HepG2 (cell line): ENCODE results near the gene ZNHIT1. TPM values are rescaled to one million over a fixed set of nuclear protein-coding genes. Genes with fewer than 3 reads are reported as not detected.

Experiments
- ATAC-seq: fragments of 200-7000 bp; cut with Tn5 transposase; 3 replicates; pipeline ENCODE4 v1.9.1; 2020; ENCODE audit warnings: mild to moderate bottlenecking, moderate library complexity
- BruUV-seq: library from RNA; stranded (reverse); fragments of 400-500 nt; replicated peaks from 2 replicates; lab custom pipeline; 2021; lab: Mats Ljungman, UMichigan
- CTCF ChIA-PET: fragments of 300-600 bp; formaldehyde crosslinking; extraction: SDS; loops from one replicate; lab custom pipeline; 2021; ENCODE audit warnings: low total read pairs, inconsistent platforms, low intra/inter-chr PET ratio; lab: Yijun Ruan, JAX
- POLR2A ChIA-PET: fragments of 350-600 bp; sonication (Branson Sonifier 250); formaldehyde crosslinking; loops from one replicate; lab custom pipeline; 2020; ENCODE audit warnings: antibody characterized with exemption, inconsistent platforms; lab: Yijun Ruan, JAX
- DNase-seq: peaks from one replicate; pipeline ENCODE4 v3.0.0-alpha.2; 2015; ENCODE audit warnings: low spot score
- FAIRE-seq: peaks from 3 replicates; lab custom pipeline; 2011; peaks lifted over from hg19 to GRCh38; lab: Jason Lieb, UNC
- H2AFZ ChIP-seq: one replicate; pipeline ENCODE4 v1.6.1; 2011; ENCODE audit warnings: low read length, inconsistent platforms
- H3K27ac ChIP-seq: fragments of 300-600 bp; 3 replicates; pipeline ENCODE4 v1.8.0; 2011; ENCODE audit warnings: mixed run types, mild to moderate bottlenecking, mixed read lengths, low read length, inconsistent platforms; ENCODE audit not compliant: insufficient read depth; ENCODE audit errors: extremely low read length
- H3K27me3 ChIP-seq, 2 experiments: fragments of 200-600 bp in 1 of 2; 2 replicates in 1 of 2; 3 replicates in 1 of 2; pipeline versions ENCODE4 v1.6.0 to v1.8.0; 2011; ENCODE audit warnings: low read length in 2 of 2, mild to moderate bottlenecking in 2 of 2, moderate library complexity in 2 of 2, inconsistent platforms in 1 of 2; ENCODE audit not compliant: insufficient read depth in 2 of 2, control insufficient read depth in 1 of 2
- H3K36me3 ChIP-seq, 2 experiments: fragments of 200-600 bp in 1 of 2; replicated peaks in 1 of 2; 2 replicates in 1 of 2; 3 replicates in 1 of 2; pipeline versions ENCODE4 v1.5.1 to v1.8.0; 2011; ENCODE audit warnings: low read length in 2 of 2, inconsistent platforms in 1 of 2; ENCODE audit not compliant: insufficient read depth in 2 of 2, control insufficient read depth in 1 of 2
- H3K4me1 ChIP-seq: 2 replicates; pipeline ENCODE4 v1.5.1; 2012; ENCODE audit warnings: low read length, inconsistent platforms; ENCODE audit not compliant: insufficient read depth
- H3K4me2 ChIP-seq: 2 replicates; pipeline ENCODE4 v1.6.0; 2011; ENCODE audit warnings: low read depth, low read length, inconsistent platforms
- H3K4me3 ChIP-seq, 3 experiments: fragments of 200-600 bp in 1 of 3; sonication (generic), shearing (Covaris generic) in 1 of 3; replicated peaks in 1 of 3; 2 replicates each; pipeline ENCODE4 v1.5.1; 2011 to 2016; ENCODE audit warnings: low read length in 3 of 3, inconsistent platforms in 2 of 3, low read depth in 2 of 3, mild to moderate bottlenecking in 2 of 3, control low read depth in 1 of 3, mixed read lengths in 1 of 3; ENCODE audit not compliant: insufficient read depth in 1 of 3
- H3K79me2 ChIP-seq: one replicate; pipeline ENCODE4 v1.6.1; 2011; ENCODE audit warnings: low read length, inconsistent platforms; ENCODE audit not compliant: insufficient read depth
- H3K9ac ChIP-seq: 2 replicates; pipeline ENCODE4 v1.6.0; 2011; ENCODE audit warnings: mild to moderate bottlenecking, low read depth, low read length, inconsistent platforms; ENCODE audit not compliant: insufficient read depth
- H3K9me3 ChIP-seq: 2 replicates; pipeline ENCODE4 v1.5.1; 2012; ENCODE audit warnings: mild to moderate bottlenecking, low read length
- H4K20me1 ChIP-seq: 2 replicates; pipeline ENCODE4 v1.6.0; 2011; ENCODE audit warnings: inconsistent platforms, mild to moderate bottlenecking, low read length, moderate library complexity; ENCODE audit not compliant: insufficient read depth
- ATF7-NPFF ChIP-seq: sonication (generic); formaldehyde crosslinking; IDR thresholded peaks from 2 replicates; pipeline ENCODE4 v1.8.1; 2023; ENCODE audit warnings: mild to moderate bottlenecking, low read depth, missing genetic modification reagents, moderate library complexity
- SIX1 ChIP-seq: sonication (generic); formaldehyde crosslinking; IDR thresholded peaks from 2 replicates; pipeline ENCODE4 v1.4.0; 2020; ENCODE audit warnings: missing genetic modification reagents, borderline replicate concordance
- SP5 ChIP-seq: IDR thresholded peaks from 2 replicates; pipeline ENCODE4 v1.6.1; 2016; ENCODE audit warnings: low read depth, borderline replicate concordance
- ZNF263 ChIP-seq: sonication (generic); formaldehyde crosslinking; IDR thresholded peaks from 2 replicates; pipeline ENCODE4 v1.4.0; 2020; ENCODE audit warnings: missing genetic modification reagents
- WGBS: methylation state at CpG from one replicate; pipeline ENCODE4 v1.1.6; 2017; ENCODE audit warnings: low lambda C conversion rate; 5-methylcytosine and 5-hydroxymethylcytosine counted together
- in situ Hi-C: cut with HindIII; loops from 2 replicates; pipeline ENCODE4 v1.10.0; 2017; ENCODE audit warnings: low pct_unique_long_range_greater_than_20kb; ENCODE audit not compliant: extremely low pct_ligation_motif_present
- intact Hi-C: fragments of 100-400 bp; cut with micrococcal nuclease; formaldehyde crosslinking; loops from one replicate; pipeline ENCODE4 v1.10.0; 2022; ENCODE audit not compliant: unreplicated experiment
- polyA plus RNA-seq, 8 experiments: library from polyadenylated mRNA; depleted of rRNA in 3 of 8; stranded (reverse) in 7 of 8; unstranded in 1 of 8; fragments of >200 nt; fragmentation: Illumina TruSeq in 4 of 8; extraction: Trizol in 4 of 8; gene quantifications; 2 replicates each; pipeline versions ENCODE4 v1.2.1 to v1.2.3, GENCODE V29; 2011 to 2016; ENCODE audit warnings: low read depth in 4 of 8, missing spikeins in 1 of 8, mixed read lengths in 1 of 8; ENCODE audit not compliant: insufficient read depth in 1 of 8
- total RNA-seq, 5 experiments: library from RNA; depleted of rRNA; stranded (reverse); fragments of >200 nt; fragmentation: Illumina TruSeq; extraction: Trizol; gene quantifications; 2 replicates each; pipeline ENCODE4 v1.2.3, GENCODE V29; 2016; ENCODE audit warnings: low read depth in 1 of 5
- TF ChIP-seq, protein P1 (sequence below): fragments of 450-650 bp; IDR thresholded peaks from 2 replicates; pipeline ENCODE4 v1.6.1; 2016
- TF ChIP-seq, protein P2 (sequence below): sonication (generic); formaldehyde crosslinking; IDR thresholded peaks from 2 replicates; pipeline ENCODE4 v1.5.0; 2020; ENCODE audit warnings: mild to moderate bottlenecking, missing genetic modification reagents

ZNHIT1 gene
- total and polyA plus RNA-seq, 2 of the 13 experiments (the other 11 are each of a cell fraction or from before 2014, with no cell fraction given), result 32.5 to 64.5 TPM

DNA sequence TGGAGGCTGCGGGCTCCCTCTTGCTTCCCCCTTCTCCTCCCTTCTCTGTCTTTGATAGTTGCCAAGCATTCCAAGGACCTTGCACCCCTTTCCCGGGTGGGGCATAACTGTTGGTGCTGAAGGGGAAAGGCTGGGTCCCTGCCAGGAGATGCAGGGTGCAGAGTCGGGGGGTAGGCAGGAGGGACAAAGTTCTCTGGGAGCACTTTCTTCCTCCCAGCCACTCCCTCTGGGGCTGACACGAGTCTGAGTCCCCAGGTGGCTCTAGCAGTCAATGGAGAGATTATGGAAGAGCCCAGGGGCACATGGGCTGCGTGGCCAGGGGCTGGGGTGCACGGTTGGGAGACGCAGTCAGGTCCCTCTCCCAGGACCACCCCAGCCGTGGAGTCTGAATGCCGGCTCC is 17.6 kb downstream of the ZNHIT1 start:
- in situ Hi-C loops, result no loop called here
- H4K20me1 ChIP-seq, result no peaks in the 10 kb centered on the region
- ChIA-PET CTCF (interaction anchor here (1.3 kb wide), 1 partner anchor 8 kb away, joined by 4 read pairs; no protein-coding TSS in a partner anchor), POLR2A (interaction anchor here (0.8 to 3.2 kb wide), 4 partner anchors 9 to 34 kb away, joined by 4 to 33 read pairs (median 10); partner anchors contain the start of genes FIS1, PLOD3 and ZNHIT1)
- H3K9ac ChIP-seq, result no peak overlapping the region
- H3K4me3 ChIP-seq, result no peak overlapping the region
- H3K9me3 ChIP-seq, result no peaks in the 10 kb centered on the region
- WGBS, result 74% methylated on average over 6 of the region's 9 CpGs
- DNase-seq, result no peak
- no peaks in the 10 kb centered on the region for H3K27me3 ChIP-seq
- H3K79me2 ChIP-seq, result no peaks in the 10 kb centered on the region
- BruUV-seq, result no TSS peak
- peak; percentile 69 for TF ChIP-seq ZNF263 (CRISPR knock-in tag)
- TF ChIP-seq, protein P1, sequence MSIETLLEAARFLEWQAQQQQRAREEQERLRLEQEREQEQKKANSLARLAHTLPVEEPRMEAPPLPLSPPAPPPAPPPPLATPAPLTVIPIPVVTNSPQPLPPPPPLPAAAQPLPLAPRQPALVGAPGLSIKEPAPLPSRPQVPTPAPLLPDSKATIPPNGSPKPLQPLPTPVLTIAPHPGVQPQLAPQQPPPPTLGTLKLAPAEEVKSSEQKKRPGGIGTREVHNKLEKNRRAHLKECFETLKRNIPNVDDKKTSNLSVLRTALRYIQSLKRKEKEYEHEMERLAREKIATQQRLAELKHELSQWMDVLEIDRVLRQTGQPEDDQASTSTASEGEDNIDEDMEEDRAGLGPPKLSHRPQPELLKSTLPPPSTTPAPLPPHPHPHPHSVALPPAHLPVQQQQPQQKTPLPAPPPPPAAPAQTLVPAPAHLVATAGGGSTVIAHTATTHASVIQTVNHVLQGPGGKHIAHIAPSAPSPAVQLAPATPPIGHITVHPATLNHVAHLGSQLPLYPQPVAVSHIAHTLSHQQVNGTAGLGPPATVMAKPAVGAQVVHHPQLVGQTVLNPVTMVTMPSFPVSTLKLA, result no peak
- TF ChIP-seq SIX1 (CRISPR knock-in tag), result no peak
- no peak for TF ChIP-seq ATF7-NPFF (CRISPR knock-in tag)
- TF ChIP-seq SP5 (CRISPR knock-in tag), result no peak
- TF ChIP-seq, protein P2, sequence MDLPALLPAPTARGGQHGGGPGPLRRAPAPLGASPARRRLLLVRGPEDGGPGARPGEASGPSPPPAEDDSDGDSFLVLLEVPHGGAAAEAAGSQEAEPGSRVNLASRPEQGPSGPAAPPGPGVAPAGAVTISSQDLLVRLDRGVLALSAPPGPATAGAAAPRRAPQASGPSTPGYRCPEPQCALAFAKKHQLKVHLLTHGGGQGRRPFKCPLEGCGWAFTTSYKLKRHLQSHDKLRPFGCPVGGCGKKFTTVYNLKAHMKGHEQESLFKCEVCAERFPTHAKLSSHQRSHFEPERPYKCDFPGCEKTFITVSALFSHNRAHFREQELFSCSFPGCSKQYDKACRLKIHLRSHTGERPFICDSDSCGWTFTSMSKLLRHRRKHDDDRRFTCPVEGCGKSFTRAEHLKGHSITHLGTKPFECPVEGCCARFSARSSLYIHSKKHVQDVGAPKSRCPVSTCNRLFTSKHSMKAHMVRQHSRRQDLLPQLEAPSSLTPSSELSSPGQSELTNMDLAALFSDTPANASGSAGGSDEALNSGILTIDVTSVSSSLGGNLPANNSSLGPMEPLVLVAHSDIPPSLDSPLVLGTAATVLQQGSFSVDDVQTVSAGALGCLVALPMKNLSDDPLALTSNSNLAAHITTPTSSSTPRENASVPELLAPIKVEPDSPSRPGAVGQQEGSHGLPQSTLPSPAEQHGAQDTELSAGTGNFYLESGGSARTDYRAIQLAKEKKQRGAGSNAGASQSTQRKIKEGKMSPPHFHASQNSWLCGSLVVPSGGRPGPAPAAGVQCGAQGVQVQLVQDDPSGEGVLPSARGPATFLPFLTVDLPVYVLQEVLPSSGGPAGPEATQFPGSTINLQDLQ (CRISPR knock-in tag), result no peak
- no peak for ATAC-seq
- H3K4me2 ChIP-seq, result no peak overlapping the region
- intact Hi-C loops, result no loop called here
- no peak overlapping the region for H2AFZ ChIP-seq
- H3K36me3 ChIP-seq, result peaks cover 0 to 11% of the 10 kb centered on the region in 2 experiments; a peak in 3 of 5 replicates
- H3K4me1 ChIP-seq, result peaks cover 63% of the 10 kb centered on the region
- no peak for FAIRE-seq
- H3K27ac ChIP-seq, result no peak overlapping the region
